T-cell (primary cell): ENCODE measurements around the gene DICER1. TPM values are rescaled to one million over a fixed set of nuclear protein-coding genes. Genes with fewer than 3 reads are reported as not detected.
"Not testable (repeated sequence)": the region's sequence is repeated elsewhere in the genome, so short reads cannot be mapped to it uniquely, and the experiment has no call there.

Source experiments
- ATAC-seq, 4 experiments: fragments of 200-7000 bp in 3 of 4; fragments of 150-1000 bp in 1 of 4; cut with Tn5 transposase; replicated peaks in 1 of 4; 1 replicate in 3 of 4; 2 replicates in 1 of 4; pipeline ENCODE4 v1.10.0; 2021; ENCODE audit warnings: moderate library complexity in 3 of 4, mild to moderate bottlenecking in 2 of 4, moderate number of reproducible peaks in 1 of 4
- CTCF ChIA-PET, 2 donors: fragments of 300-600 bp; sonication (Branson Sonifier 250); formaldehyde crosslinking; loops; one replicate each; lab custom pipeline; 2022; ENCODE audit warnings: antibody characterized with exemption in 2 of 2; lab: Charles Lee
- POLR2A ChIA-PET, 2 donors: fragments of 300-600 bp; sonication (Branson Sonifier 250); formaldehyde crosslinking; loops; one replicate each; lab custom pipeline; 2022; ENCODE audit warnings: antibody characterized with exemption in 2 of 2; lab: Charles Lee
- DNase-seq, 35 experiments: peaks; one replicate each; pipeline versions ENCODE4 v3.0.0 to v3.0.0-alpha.2; 2013 to 2023
- H3K27ac ChIP-seq: one replicate; pipeline ENCODE4 v1.5.1; 2013; ENCODE audit warnings: low read length
- H3K27me3 ChIP-seq, 2 experiments: replicated peaks in 1 of 2; 1 replicate in 1 of 2; 2 replicates in 1 of 2; pipeline versions ENCODE4 v1.6.1 to v1.7.0; 2013; ENCODE audit warnings: low read length in 1 of 2, mixed read lengths in 1 of 2; ENCODE audit not compliant: control insufficient read depth in 2 of 2, insufficient read depth in 2 of 2; ENCODE audit errors: extremely low read depth in 1 of 2
- H3K36me3 ChIP-seq, 2 donors: 1 replicate in 1 of 2; 2 replicates in 1 of 2; pipeline versions ENCODE4 v1.6.1 to v1.7.0; 2013; ENCODE audit warnings: low read length in 1 of 2; ENCODE audit not compliant: control insufficient read depth in 2 of 2, insufficient read depth in 1 of 2; ENCODE audit errors: extremely low read depth in 1 of 2
- H3K4me1 ChIP-seq, 2 experiments: 1 replicate in 1 of 2; 2 replicates in 1 of 2; pipeline versions ENCODE4 v1.6.1 to v1.7.0; 2013; ENCODE audit warnings: low read length in 2 of 2, mixed read lengths in 1 of 2; ENCODE audit not compliant: insufficient read depth in 2 of 2, control insufficient read depth in 1 of 2; ENCODE audit errors: extremely low read depth in 1 of 2
- H3K4me3 ChIP-seq, 2 donors: 1 replicate in 1 of 2; 2 replicates in 1 of 2; pipeline versions ENCODE4 v1.5.1 to v1.7.0; 2013; ENCODE audit warnings: mild to moderate bottlenecking in 2 of 2, low read length in 1 of 2, moderate library complexity in 1 of 2; ENCODE audit not compliant: control insufficient read depth in 1 of 2; ENCODE audit errors: extremely low read depth in 1 of 2
- H3K9me3 ChIP-seq: 2 replicates; pipeline ENCODE4 v1.7.0; 2013
- H3K27ac Mint-ChIP-seq, 2 donors: one replicate each; pipeline ENCODE4 v1.8.0; 2020 to 2021; ENCODE audit warnings: mild to moderate bottlenecking in 2 of 2, mixed read lengths in 2 of 2
- H3K27me3 Mint-ChIP-seq, 2 donors: one replicate each; pipeline ENCODE4 v1.8.0; 2021 to 2022; ENCODE audit warnings: mixed read lengths in 2 of 2
- H3K36me3 Mint-ChIP-seq: one replicate; pipeline ENCODE4 v1.8.0; 2021; ENCODE audit warnings: mixed read lengths
- H3K4me1 Mint-ChIP-seq, 3 donors: one replicate each; pipeline ENCODE4 v1.8.0; 2020 to 2022; ENCODE audit warnings: mixed read lengths in 3 of 3, mild to moderate bottlenecking in 1 of 3
- H3K4me3 Mint-ChIP-seq, 3 donors: one replicate each; pipeline ENCODE4 v1.8.0; 2020 to 2022; ENCODE audit warnings: mild to moderate bottlenecking in 3 of 3, mixed read lengths in 3 of 3, moderate library complexity in 3 of 3
- H3K9me3 Mint-ChIP-seq, 3 donors: one replicate each; pipeline ENCODE4 v1.8.0; 2020 to 2022; ENCODE audit warnings: mixed read lengths in 3 of 3
- WGBS: methylation state at CpG from one replicate; pipeline ENCODE4 v1.1.5; 2013; ENCODE audit warnings: missing lambda C conversion rate; ENCODE audit not compliant: insufficient coverage; 5-methylcytosine and 5-hydroxymethylcytosine counted together
- total RNA-seq, 35 experiments: library from RNA in 6 of 35; stranded (reverse) in 6 of 35; fragments of 120-200 nt in 1 of 35; gene quantifications; one replicate each; pipeline versions ENCODE4 v1.2.1 to v1.2.4 and lab custom pipeline; 2013 to 2026

DICER1 gene
- total RNA-seq, 5 donors from 2014 or later (not counting 1 experiment from before 2014, with no cell fraction given), result 40.1 to 62.8 (median 57.8) TPM

GRCh38 chr14:95180966-95181741 is 23.8 kb upstream of the DICER1 start:
- 88% methylated on average over 5 of the region's 8 CpGs for WGBS
- no peaks in the 10 kb centered on the region for H3K9me3 Mint-ChIP-seq
- H3K4me1 Mint-ChIP-seq, result peaks cover 0 to 2% (median 2%) of the 10 kb centered on the region in 3 donors
- peaks cover 8 to 23% of the 10 kb centered on the region in 2 donors for H3K27me3 Mint-ChIP-seq
- H3K27ac ChIP-seq, result no peak overlapping the region
- H3K36me3 Mint-ChIP-seq, result peaks cover 23% of the 10 kb centered on the region
- no peak for ATAC-seq
- no peak overlapping the region for H3K4me3 ChIP-seq
- H3K4me1 ChIP-seq, result no peaks in the 10 kb centered on the region
- H3K27ac Mint-ChIP-seq, result no peak overlapping the region
- no peaks in the 10 kb centered on the region for H3K36me3 ChIP-seq
- peaks cover 0 to 21% of the 10 kb centered on the region in 2 experiments for H3K27me3 ChIP-seq
- CTCF ChIA-PET, result no interaction called here
- POLR2A ChIA-PET, result no interaction called here
- no peak for DNase-seq
- H3K4me3 Mint-ChIP-seq, result no peak overlapping the region
- H3K9me3 ChIP-seq, result no peaks in the 10 kb centered on the region

DNA sequence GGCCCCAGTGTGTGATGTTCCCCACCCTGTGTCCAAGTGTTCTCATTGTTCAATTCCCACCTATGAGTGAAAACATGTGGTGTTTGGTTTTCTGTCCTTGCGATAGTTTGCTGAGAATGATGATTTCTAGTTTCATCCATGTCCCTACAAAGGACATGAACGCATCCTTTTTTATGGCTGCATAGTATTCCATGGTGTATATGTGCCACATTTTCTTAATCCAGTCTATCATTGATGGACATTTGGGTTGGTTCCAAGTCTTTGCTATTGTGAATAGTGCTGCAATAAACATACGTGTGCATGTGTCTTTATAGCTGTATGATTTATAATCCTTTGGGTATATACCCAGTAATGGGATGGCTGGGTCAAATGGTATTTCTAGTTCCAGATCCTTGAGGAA is 18.3 kb upstream of the DICER1 start:
- H3K4me3 Mint-ChIP-seq, H3K4me1 ChIP-seq, CTCF ChIA-PET, ATAC-seq, H3K4me1 Mint-ChIP-seq, DNase-seq, H3K9me3 ChIP-seq, H3K9me3 Mint-ChIP-seq, H3K4me3 ChIP-seq, H3K27ac Mint-ChIP-seq, H3K36me3 ChIP-seq, H3K27me3 ChIP-seq, H3K27me3 Mint-ChIP-seq, POLR2A ChIA-PET, H3K27ac ChIP-seq: not testable (repeated sequence)
- peaks cover 17% of the 10 kb centered on the region for H3K36me3 Mint-ChIP-seq
- no CpG with 5 or more reads among the region's 3 CpGs for WGBS

GRCh38 chr14:95174184-95174792 is 17.0 kb upstream of the DICER1 start:
- no peak for ATAC-seq
- Mint-ChIP-seq H3K4me1 (no peaks in the 10 kb centered on the region), H3K9me3 (no peaks in the 10 kb centered on the region), H3K27ac (no peak overlapping the region), H3K27me3 (peaks cover 0 to 7% of the 10 kb centered on the region in 2 donors), H3K36me3 (peaks cover 9% of the 10 kb centered on the region), H3K4me3 (no peak overlapping the region)
- Histone ChIP-seq H3K9me3 (no peaks in the 10 kb centered on the region), H3K27ac (no peak overlapping the region), H3K27me3 (peaks cover 0 to 5% of the 10 kb centered on the region in 2 experiments), H3K4me3 (no peak overlapping the region), H3K36me3 (no peaks in the 10 kb centered on the region), H3K4me1 (no peaks in the 10 kb centered on the region)
- POLR2A ChIA-PET, result no interaction called here
- WGBS, result no CpG with 5 or more reads among the region's 2 CpGs
- no peak for DNase-seq
- CTCF ChIA-PET, result no interaction called here

GRCh38 chr14:95173518-95173917 is 16.2 kb upstream of the DICER1 start:
- no peak for ATAC-seq
- peaks cover 6% of the 10 kb centered on the region for H3K36me3 Mint-ChIP-seq
- Histone ChIP-seq H3K4me1 (no peaks in the 10 kb centered on the region), H3K36me3 (no peaks in the 10 kb centered on the region), H3K4me3 (no peak overlapping the region), H3K27me3 (peaks cover 0 to 3% of the 10 kb centered on the region in 2 experiments), H3K27ac (no peak overlapping the region), H3K9me3 (no peaks in the 10 kb centered on the region)
- no peaks in the 10 kb centered on the region for H3K9me3 Mint-ChIP-seq
- no peak overlapping the region for H3K4me3 Mint-ChIP-seq
- peaks cover 0 to 6% of the 10 kb centered on the region in 2 donors for H3K27me3 Mint-ChIP-seq
- no peak for DNase-seq
- ChIA-PET POLR2A (no interaction called here), CTCF (no interaction called here)
- H3K27ac Mint-ChIP-seq, result no peak overlapping the region
- no peaks in the 10 kb centered on the region for H3K4me1 Mint-ChIP-seq

GRCh38 chr14:95167177-95167576 is 9.8 kb upstream of the DICER1 start:
- DNase-seq, result no peak
- H3K36me3 ChIP-seq, result no peaks in the 10 kb centered on the region
- H3K27ac Mint-ChIP-seq, result no peak overlapping the region
- no peaks in the 10 kb centered on the region for H3K4me1 Mint-ChIP-seq
- POLR2A ChIA-PET, result no interaction called here
- H3K4me3 Mint-ChIP-seq, result no peak overlapping the region
- H3K27ac ChIP-seq, result no peak overlapping the region
- H3K36me3 Mint-ChIP-seq, result peaks cover 7% of the 10 kb centered on the region
- no peaks in the 10 kb centered on the region for H3K9me3 ChIP-seq
- H3K4me1 ChIP-seq, result no peaks in the 10 kb centered on the region
- no peak for ATAC-seq
- H3K27me3 Mint-ChIP-seq, result no peaks in the 10 kb centered on the region
- peaks cover 0 to 3% of the 10 kb centered on the region in 2 experiments for H3K27me3 ChIP-seq
- H3K4me3 ChIP-seq, result no peak overlapping the region
- WGBS, result 100% methylated on average over 1 of the region's 2 CpGs
- CTCF ChIA-PET, result no interaction called here
- peaks cover 6 to 20% (median 14%) of the 10 kb centered on the region in 3 donors for H3K9me3 Mint-ChIP-seq

DNA sequence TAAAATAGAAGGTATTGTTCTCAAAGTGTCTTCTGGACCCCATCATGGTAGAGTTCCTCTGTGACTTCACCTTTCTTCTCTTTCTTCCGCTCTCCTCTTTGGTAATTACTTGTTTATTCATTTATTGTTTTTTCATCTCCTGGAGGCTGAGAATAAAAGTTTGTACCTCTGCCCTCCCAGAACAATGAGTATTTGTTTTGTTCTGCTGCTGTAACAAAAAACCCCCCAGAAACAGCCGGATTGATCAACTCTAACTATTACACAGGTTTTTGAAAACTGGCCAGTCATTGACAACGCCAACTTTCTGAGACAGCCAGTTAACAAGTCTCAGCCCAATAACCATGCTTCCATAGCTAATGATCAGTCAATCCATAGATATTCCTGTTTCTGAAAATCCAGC is 8.2 kb upstream of the DICER1 start:
- Mint-ChIP-seq H3K36me3 (peaks cover 7% of the 10 kb centered on the region), H3K27me3 (no peaks in the 10 kb centered on the region), H3K9me3 (peaks cover 6 to 20% (median 14%) of the 10 kb centered on the region in 3 donors), H3K4me1 (no peaks in the 10 kb centered on the region), H3K4me3 (no peak overlapping the region), H3K27ac (no peak overlapping the region)
- Histone ChIP-seq H3K27me3 (no peaks in the 10 kb centered on the region), H3K4me1 (no peaks in the 10 kb centered on the region), H3K27ac (no peak overlapping the region), H3K9me3 (no peaks in the 10 kb centered on the region), H3K36me3 (no peaks in the 10 kb centered on the region), H3K4me3 (no peak overlapping the region)
- ChIA-PET CTCF (no interaction called here), POLR2A (no interaction called here)
- no CpG with 5 or more reads among the region's 3 CpGs for WGBS
- DNase-seq (no peak), ATAC-seq (no peak)
